Ovary (tissue), 9 donors: Measurements from ENCODE around the gene VASP. TPM values are rescaled to one million over a fixed set of nuclear protein-coding genes. Genes with fewer than 3 reads are reported as not detected.

Experiments used
- DNase-seq, 5 donors: peaks; one replicate each; pipeline ENCODE4 v3.0.0-alpha.2; 2019 to 2020
- H3K27ac ChIP-seq, 2 donors: fragments of 200-600 bp; one replicate each; pipeline versions ENCODE4 v1.5.1 to v1.8.0; 2019 to 2022
- H3K27me3 ChIP-seq: fragments of 200-600 bp; one replicate; pipeline ENCODE4 v1.8.0; 2022
- H3K36me3 ChIP-seq: fragments of 200-600 bp; sonication (generic); one replicate; pipeline ENCODE4 v1.5.1; 2019
- H3K4me1 ChIP-seq: one replicate; pipeline ENCODE4 v1.8.1; 2013; ENCODE audit warnings: mild to moderate bottlenecking, moderate library complexity; ENCODE audit not compliant: insufficient read depth
- H3K4me3 ChIP-seq: fragments of 200-600 bp; sonication (generic); one replicate; pipeline ENCODE4 v1.5.1; 2017
- H3K9me3 ChIP-seq, 2 donors: fragments of 200-600 bp in 1 of 2; sonication (generic) in 1 of 2; one replicate each; pipeline versions ENCODE4 v1.5.1 to v1.8.1; 2013 to 2019; ENCODE audit warnings: mild to moderate bottlenecking in 1 of 2, moderate library complexity in 1 of 2
- EP300 ChIP-seq: sonication (generic); formaldehyde crosslinking; IDR thresholded peaks from one replicate; pipeline ENCODE4 v1.6.1; 2017; ENCODE audit warnings: antibody characterized with exemption
- POLR2A ChIP-seq: fragments of 450-650 bp; IDR thresholded peaks from one replicate; pipeline ENCODE4 v1.6.1; 2017; ENCODE audit warnings: antibody characterized with exemption, mild to moderate bottlenecking, moderate library complexity
- WGBS, 3 donors: extraction: QIAGEN DNeasy Blood & Tissue Kit in 1 of 3; methylation state at CpG; one replicate each; pipeline versions ENCODE4 v1.1.5 to v1.1.7; 2013 to 2017; 5-methylcytosine and 5-hydroxymethylcytosine counted together
- intact Hi-C, 4 donors: fragments of 100-400 bp; cut with DNase I; formaldehyde crosslinking; loops; one replicate each; pipeline versions ENCODE4 v1.11.0 to v1.15.1; 2022 to 2023
- polyA plus RNA-seq, 2 donors: library from polyadenylated mRNA; stranded (reverse); fragments of 200-250 nt in 1 of 2; fragments of 350-450 nt in 1 of 2; fragmentation: Illumina TruSeq in 1 of 2; extraction: RNeasy Lipid Tissue Mini Kit (QIAGEN cat#74804) in 1 of 2; gene quantifications; one replicate each; pipeline ENCODE4 v1.2.3, GENCODE V29; 2013 to 2014
- total RNA-seq, 7 donors: library from RNA; depleted of rRNA in 2 of 7; stranded (reverse); fragments of >200 nt in 2 of 7; fragmentation: NEBNext Ultra II Directional in 3 of 7; extraction: Animal tissue kit (Norgen Biotek cat#: 25700) in 3 of 7; gene quantifications; one replicate each; pipeline versions ENCODE4 v1.1.0 to v1.2.4, GENCODE V29; 2016 to 2023
- TF ChIP-seq, protein P1 (sequence below), 3 donors: fragments of 450-650 bp in 2 of 3; fragments of 200-600 bp in 1 of 3; IDR thresholded peaks; one replicate each; pipeline versions ENCODE4 v1.5.1 to v1.8.0; 2016 to 2022; ENCODE audit warnings: antibody characterized with exemption in 3 of 3, mild to moderate bottlenecking in 1 of 3
- donor health status: DM: no; HTN: no; CAD: no; lungs with moderate emphysema.
- donor health status: DM: no; HTN: no; CAD: no.
- donor health status: Bipolar disorder and iron deficiency.
- donor health status: DM: yes; HTN: yes; CAD: no.
- donor health status: DM: no; HTN: no; CAD: no.
- donor health status: DM: yes; HTN: yes; CAD: no.

VASP gene
- total and polyA plus RNA-seq, 9 donors, result 15.7 to 83.2 (median 49.0) TPM

DNA sequence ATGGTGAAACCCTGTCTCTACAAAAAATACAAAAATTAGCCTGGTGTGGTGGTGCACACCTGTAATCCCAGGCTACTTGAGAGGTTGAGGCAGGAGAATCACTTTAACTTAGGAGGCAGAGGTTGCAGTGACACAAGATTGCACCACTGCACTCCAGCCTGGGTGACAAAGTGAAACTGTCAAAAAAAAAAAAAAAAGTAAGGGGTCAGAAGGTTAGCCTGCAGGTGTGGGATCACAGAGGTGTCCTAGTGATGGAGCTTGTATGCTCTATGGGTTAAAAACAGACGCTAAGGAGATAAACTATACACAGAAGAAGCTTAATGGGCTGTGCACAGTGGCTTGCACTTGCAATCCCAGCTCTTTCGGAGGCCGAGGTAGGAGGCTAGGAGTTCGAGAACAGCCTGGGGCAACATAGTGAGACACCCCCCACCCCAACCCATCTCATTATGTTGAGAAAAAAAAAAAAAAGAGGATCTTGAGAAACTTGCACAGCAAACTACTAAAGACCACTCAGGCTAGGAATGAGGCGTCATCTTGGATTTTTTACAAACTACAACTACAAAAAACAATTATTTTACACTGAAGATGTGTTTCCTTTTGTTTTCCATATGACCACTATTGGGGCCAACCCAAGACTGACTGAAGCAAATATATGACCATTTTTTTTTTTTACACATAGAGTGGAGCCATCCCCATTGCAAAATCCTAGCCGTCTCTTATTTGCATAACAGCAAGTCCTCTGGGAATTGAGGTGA is 31.6 kb upstream of the VASP start:
- H3K36me3 ChIP-seq, result no peaks in the 10 kb centered on the region
- no peak for DNase-seq
- TF ChIP-seq EP300 (no peak), POLR2A (no peak)
- TF ChIP-seq, protein P1, sequence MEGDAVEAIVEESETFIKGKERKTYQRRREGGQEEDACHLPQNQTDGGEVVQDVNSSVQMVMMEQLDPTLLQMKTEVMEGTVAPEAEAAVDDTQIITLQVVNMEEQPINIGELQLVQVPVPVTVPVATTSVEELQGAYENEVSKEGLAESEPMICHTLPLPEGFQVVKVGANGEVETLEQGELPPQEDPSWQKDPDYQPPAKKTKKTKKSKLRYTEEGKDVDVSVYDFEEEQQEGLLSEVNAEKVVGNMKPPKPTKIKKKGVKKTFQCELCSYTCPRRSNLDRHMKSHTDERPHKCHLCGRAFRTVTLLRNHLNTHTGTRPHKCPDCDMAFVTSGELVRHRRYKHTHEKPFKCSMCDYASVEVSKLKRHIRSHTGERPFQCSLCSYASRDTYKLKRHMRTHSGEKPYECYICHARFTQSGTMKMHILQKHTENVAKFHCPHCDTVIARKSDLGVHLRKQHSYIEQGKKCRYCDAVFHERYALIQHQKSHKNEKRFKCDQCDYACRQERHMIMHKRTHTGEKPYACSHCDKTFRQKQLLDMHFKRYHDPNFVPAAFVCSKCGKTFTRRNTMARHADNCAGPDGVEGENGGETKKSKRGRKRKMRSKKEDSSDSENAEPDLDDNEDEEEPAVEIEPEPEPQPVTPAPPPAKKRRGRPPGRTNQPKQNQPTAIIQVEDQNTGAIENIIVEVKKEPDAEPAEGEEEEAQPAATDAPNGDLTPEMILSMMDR (IDR thresholded peaks at IDR 0.05), result no peak
- no peaks in the 10 kb centered on the region for H3K27me3 ChIP-seq
- H3K4me1 ChIP-seq, result no peaks in the 10 kb centered on the region
- WGBS, 3 donors, result 59 to 68% (median 68%) methylated on average over 6 of the region's 6 CpGs
- H3K9me3 ChIP-seq, result no peaks in the 10 kb centered on the region
- no peak overlapping the region for H3K4me3 ChIP-seq
- intact Hi-C loops, result no loop called here
- no peak overlapping the region for H3K27ac ChIP-seq

DNA sequence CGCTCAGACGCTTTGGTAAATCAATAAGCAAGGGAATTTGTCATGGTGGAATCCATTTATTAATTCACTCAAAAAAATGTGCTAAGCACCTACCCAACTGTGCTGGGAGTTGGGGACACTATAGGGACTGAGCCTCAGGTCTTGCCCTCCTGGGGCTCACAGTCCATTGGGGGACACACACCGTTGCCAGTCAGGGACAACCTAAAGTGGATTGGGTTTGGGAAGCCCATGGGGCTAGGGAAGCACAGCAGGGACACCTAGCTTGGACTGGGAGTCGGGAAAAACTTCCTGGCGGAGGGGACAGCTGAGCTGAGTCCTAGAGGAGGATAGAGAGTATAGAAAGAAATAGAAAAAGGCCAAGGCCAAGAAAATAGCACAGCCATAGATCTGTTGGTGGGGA is 31.0 kb upstream of the VASP start:
- Histone ChIP-seq H3K27ac (no peak overlapping the region), H3K36me3 (no peaks in the 10 kb centered on the region), H3K9me3 (no peaks in the 10 kb centered on the region), H3K4me3 (no peak overlapping the region), H3K4me1 (no peaks in the 10 kb centered on the region), H3K27me3 (no peaks in the 10 kb centered on the region)
- DNase-seq, result no peak
- TF ChIP-seq EP300 (no peak), POLR2A (no peak)
- TF ChIP-seq, protein P1 (IDR thresholded peaks at IDR 0.05), result no peak
- WGBS, 3 donors, result 40 to 47% (median 44%) methylated on average over 5 of the region's 5 CpGs
- intact Hi-C loops, result no loop called here

DNA sequence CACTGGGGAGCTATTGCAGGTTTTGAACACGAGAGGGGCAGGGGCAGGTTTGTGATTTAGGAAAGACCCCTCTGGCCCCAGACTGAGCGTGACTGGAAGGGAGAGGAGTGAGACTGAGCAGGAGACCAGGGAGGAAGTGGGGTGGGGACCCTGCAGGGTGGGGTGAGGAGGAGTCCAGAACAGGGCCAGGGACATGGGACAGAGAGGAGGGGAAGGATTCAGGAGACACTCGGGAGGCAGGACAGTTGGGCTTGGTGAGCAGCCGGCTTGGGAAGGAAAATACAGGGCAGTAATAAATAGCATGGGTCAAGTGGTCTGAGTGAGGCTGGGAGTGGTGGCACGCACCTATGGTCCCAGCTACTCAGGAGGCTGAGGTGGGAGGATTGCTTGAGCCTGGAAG is 30.1 kb upstream of the VASP start:
- no peaks in the 10 kb centered on the region for H3K36me3 ChIP-seq
- no peak for TF ChIP-seq EP300
- intact Hi-C loops, result no loop called here
- no peaks in the 10 kb centered on the region for H3K4me1 ChIP-seq
- WGBS, 3 donors, result 21 to 33% (median 30%) methylated on average over 5 of the region's 5 CpGs
- no peak overlapping the region for H3K27ac ChIP-seq
- H3K9me3 ChIP-seq, result no peaks in the 10 kb centered on the region
- DNase-seq, result no peak
- no peaks in the 10 kb centered on the region for H3K27me3 ChIP-seq
- no peak overlapping the region for H3K4me3 ChIP-seq

DNA sequence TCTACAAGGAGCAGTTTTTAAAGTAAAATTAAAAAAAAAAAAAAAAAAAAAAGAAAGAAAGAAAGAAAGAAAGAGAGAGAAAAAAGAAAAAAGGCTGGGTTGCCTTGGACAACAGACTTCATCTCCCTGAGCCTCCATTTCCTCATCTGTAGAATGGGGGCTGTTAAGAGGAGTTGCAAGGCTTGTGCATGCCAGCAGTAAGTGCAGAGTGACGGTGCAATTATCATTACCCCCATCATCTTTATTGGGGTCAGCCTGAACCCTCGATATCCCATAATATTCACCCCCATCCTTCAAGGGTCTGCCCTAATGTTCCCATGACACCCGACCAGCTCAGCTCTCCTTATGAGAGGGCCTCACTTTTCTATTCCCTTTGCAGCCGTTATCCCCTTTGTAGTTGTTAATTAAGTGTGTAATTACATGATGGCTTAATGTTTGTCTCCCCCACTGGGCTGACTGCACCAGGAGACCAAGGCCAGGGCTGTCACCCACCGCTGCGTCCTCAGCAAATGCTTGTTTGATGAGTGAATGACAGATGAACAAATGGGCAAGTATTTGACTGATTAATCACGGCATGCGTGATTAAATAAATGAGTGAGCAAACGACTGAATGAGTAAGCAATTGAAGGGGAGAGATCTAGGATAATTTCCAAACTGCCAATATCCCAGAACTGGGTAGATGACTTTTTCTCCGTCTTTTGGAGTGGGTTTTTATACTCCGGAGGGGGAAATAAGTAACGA is 29.4 kb upstream of the VASP start:
- DNase-seq, result no peak
- Histone ChIP-seq H3K4me1 (no peaks in the 10 kb centered on the region), H3K36me3 (no peaks in the 10 kb centered on the region), H3K4me3 (peak overlapping the region; percentile 53), H3K27me3 (no peaks in the 10 kb centered on the region), H3K27ac (peak overlapping the region; percentile 89 to 96), H3K9me3 (no peaks in the 10 kb centered on the region)
- WGBS, 3 donors, result 2 to 5% (median 4%) methylated on average over 12 of the region's 12 CpGs
- intact Hi-C loops, result loop anchor here in 3 of 4 donors (2.0 kb wide), 2 partner anchors 37 to 39 kb away; no protein-coding TSS in a partner anchor
- TF ChIP-seq EP300, result no peak
- TF ChIP-seq POLR2A, result no peak
- TF ChIP-seq, protein P1 (IDR thresholded peaks at IDR 0.05), result no peak
